Lower leg skin (tissue), 3 donors: ENCODE data around the gene NIPSNAP2.

Experiments used
- CTCF ChIP-seq, 3 donors: fragments of 450-650 bp; IDR thresholded peaks; one replicate each; pipeline ENCODE4 v1.5.1; 2016; ENCODE audit warnings: antibody characterized with exemption in 3 of 3, mild to moderate bottlenecking in 3 of 3, moderate library complexity in 2 of 3
- POLR2A ChIP-seq, 2 donors: fragments of 450-650 bp; IDR thresholded peaks; one replicate each; pipeline ENCODE4 v1.6.1; 2016 to 2017; ENCODE audit warnings: antibody characterized with exemption in 2 of 2, mild to moderate bottlenecking in 1 of 2, moderate library complexity in 1 of 2

DNA sequence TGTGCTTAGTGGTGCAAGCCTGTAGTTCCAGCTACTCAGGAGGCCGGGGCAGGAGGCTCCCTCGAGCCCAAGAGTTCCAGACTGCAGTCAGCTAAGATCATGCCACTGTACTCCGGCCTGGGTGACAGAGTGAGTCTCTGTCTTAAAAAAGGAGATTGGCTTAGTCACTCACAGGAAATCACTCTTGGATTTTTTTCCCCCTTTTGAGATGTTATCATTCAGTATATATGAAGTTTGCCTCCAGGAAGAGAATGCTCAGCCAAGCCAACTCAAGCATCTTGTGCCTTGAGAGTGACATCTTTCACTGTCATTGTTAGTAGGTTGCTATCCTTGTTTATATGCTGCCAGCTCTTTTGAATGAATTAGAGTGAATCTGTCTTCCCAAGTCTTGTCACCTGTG is 28.0 kb downstream of the NIPSNAP2 start:
- TF ChIP-seq CTCF (IDR thresholded peaks at IDR 0.05) (no peak), POLR2A (IDR thresholded peaks at IDR 0.05) (no peak)
